SW 1271 (cell line): ENCODE data around the gene STRC.
"Not testable (repeated sequence)": the region's sequence is repeated elsewhere in the genome, so short reads cannot be mapped to it uniquely, and the experiment has no call there.

Experiments
- DNase-seq, 2 experiments: peaks; one replicate each; lab custom pipeline; 2025; lab: John Stamatoyannopoulos, UW

STRC gene

DNA sequence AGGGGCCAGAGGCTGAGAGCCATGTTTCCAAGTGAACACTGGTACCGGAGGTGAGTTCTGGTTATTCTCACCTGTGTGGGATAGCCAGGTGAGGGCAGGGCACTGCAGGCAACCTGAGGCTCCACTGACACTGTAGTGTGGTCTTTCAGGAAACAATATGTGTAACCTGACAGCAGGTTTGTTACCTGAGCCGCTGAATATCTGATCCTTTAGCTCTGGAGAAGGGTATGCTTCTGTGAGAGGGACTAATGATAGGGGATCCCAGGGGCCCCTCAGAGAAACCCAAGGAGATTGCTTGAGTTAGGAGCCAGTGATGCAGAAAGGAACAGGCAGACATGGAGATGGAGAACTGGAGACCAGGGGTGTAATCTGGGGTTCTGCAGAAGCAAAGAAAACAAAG lies at the start of gene STRC:
STRC (minus strand) TSS at position 101 of the 400 bp plus-strand sequence; CDS start at position 23, 78 bp downstream.
- not testable (repeated sequence) for DNase-seq

DNA sequence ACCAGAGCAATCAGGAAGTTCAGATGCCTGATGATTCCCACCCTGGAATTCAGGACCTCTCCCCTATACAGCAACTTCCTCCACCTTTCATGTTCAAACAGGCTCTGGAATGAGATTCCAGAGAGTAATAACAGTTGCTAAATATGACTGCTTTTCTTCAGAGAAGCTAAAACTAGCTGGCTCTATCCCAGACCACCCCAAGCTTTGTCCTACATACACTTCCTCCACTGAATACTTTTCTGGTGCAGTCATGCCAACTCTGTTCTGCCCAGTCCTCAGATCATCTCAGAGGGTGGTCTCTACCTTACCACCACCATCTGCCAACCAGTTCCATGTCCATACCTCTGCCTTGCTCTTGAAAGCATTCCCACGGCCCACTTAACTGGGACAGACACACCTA lies 47.6 kb upstream of the STRC start:
- DNase-seq = not testable (repeated sequence)

DNA sequence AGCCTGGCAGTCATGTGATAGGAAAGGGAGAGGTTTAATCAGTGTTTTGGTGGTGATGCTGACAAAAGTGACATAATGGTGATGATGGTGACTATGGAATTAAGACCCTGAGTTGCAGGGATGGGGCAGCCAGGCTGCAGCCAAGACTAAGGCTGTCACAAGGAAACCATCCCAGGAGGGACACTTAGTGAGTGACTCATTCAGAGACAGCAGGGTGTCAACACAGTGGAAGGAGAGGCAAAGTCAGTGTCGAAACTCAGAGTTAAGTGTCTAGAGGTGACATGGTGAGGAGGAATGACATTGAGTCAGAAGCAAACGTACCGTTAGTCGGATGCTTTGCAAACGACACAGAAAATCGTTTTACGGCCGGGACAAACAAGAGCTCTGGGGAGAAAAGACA lies 44.7 kb upstream of the STRC start:
- DNase-seq = not testable (repeated sequence)

DNA sequence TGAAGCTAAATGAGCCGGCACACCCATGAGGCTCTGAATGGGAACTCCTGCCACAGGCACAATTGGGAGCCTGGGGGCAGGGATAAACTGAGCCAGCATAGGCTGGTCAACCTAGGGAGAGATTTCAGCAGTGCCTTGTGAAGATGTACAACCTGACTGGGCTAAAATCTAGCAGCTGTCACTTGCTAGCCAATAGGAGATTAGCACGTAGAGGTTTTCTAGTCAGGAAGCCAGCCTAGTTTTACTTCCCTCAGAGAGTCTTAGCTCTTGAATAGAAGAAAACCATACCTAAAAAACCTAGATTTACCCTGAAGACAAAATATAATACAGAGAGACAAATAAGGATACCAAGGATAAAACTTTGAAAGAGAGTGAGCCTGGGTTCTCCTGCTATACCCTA lies 43.7 kb upstream of the STRC start:
- not testable (repeated sequence) for DNase-seq

DNA sequence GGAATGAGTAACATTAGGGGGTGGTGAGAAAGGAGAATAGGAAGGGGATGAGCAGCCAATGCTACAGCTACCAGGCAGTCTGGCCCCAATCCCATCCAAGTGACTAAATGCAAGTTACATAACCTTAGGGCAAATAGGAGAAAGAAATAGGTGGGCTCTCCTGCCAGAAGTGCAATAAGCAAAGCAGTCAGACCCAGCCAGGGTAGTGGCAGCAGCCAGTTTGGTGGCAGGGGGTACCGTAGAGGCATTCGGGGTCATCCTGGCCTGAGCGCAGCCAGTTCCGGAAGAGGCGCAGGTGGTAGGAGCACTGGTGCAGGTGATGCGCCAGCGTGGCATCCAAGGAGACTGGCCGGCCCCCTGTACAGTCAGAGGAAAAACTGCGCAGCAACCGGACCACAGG lies 41.1 kb upstream of the STRC start:
- not testable (repeated sequence) for DNase-seq

DNA sequence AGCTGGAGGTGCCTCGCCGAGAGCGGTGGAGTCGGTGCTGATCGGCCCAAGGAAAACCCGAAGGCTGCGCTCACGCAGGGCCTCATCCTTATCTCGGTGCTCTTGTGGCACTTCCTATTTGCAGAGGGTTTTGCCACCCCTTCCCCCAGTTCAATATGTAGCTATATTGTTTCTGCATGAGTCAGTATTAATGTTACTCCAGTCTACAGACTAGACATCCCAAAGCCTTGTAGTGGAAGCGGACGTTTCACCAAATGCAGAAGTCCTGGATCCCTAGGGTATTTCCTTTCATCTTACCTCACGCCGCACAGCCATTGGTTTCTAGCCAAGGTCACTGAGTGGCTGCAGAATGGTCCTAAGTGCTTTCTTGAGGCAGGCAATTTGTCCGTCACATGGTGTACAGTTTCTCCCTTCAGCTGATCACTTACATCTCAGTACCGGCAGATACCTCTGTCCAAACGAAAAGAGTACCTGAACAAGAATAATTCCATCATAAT lies 30.9 kb upstream of the STRC start:
- DNase-seq = not testable (repeated sequence)

DNA sequence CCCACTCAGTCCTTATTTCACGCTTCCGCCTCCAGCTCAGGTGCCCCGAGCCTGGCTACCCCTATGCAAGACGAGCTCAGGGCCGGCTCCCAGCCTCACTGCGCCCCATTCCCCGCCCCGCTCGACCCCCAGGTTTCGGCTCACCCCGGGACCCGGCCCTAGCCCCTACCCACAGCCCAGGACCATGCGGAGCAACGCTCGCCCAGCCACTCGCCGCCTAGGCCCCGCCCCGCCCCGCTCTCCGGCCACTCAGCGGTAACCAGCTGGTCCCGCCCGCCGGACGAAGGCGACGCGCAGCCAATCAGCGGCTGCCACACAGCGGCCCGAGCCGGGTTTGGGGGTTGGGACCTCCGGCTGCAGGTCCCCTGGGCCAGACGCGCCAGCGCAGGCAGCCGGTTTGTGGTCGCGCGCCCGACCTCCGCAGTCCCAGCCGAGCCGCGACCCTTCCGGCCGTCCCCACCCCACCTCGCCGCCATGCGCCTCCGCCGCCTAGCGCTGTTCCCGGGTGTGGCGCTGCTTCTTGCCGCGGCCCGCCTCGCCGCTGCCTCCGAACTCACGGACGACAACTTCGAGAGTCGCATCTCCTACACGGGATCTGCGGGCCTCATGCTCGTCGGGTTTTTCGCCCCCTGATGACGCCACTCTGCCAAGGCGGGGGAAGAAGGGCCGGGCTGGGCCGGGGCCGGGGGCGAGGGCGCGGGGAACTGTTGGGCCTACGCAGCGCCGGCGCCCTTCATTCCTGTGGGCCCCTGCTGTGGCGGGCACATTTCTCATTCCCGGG lies 30.2 kb upstream of the STRC start, which contains the start of gene CATSPER2:
CATSPER2 (minus strand) TSS at position 196 of the 781 bp plus-strand sequence. CDS start 783 bp downstream, outside the sequence.
- DNase-seq = no peak

DNA sequence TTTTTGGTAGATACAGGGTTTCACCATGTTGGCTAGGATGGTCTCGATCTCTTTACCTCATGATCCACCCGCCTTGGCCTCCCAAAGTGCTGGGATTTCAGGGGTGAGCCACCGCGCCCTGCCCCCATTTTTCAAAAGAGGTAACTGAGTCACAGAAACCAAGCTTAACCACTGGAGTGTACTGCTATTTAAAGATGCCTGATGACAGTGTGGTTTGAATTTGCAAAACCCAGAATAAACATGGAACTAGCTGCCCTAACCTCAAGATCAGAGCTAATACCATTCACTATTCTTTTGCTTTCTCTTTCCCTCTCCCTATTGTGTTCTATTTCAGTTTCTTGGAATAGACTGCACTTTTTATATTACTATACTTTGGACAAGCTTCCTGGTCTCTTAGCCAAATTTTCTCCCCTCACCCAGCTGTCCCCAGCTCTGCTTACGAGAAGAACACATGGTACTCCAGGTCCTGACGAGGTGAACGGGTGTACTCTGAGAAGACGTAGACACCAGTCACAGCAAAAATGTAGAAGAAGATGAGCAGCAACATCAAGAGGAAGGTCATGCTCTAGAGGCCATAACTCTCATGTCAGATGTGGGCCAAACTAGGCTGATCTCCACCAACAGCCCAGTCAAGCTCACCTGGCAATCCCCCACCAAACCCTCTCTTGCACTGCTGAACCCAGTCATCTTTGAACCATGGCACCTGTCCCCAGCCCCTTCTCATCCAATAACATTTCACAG lies 20.0 kb upstream of the STRC start:
- not testable (repeated sequence) for DNase-seq

DNA sequence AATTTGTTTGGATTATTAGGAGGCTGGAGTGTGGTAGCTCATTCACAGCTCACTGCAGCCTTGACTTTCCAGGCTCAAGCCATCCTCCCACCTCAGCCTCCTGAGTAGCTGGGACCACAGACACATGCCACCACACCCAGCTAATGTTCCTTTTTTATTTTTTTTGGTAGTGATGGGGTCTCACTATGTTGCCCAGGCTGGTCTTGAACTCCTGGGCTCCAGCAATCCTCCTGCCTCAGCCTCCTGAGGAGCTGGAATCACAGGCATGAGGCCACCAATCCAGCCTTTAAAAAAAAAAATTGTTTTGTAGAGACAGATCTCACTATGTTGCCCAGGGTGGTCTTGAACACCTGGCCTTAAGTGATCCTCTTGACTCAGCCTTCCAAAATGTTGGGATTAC lies 8.3 kb upstream of the STRC start:
- DNase-seq = not testable (repeated sequence)

DNA sequence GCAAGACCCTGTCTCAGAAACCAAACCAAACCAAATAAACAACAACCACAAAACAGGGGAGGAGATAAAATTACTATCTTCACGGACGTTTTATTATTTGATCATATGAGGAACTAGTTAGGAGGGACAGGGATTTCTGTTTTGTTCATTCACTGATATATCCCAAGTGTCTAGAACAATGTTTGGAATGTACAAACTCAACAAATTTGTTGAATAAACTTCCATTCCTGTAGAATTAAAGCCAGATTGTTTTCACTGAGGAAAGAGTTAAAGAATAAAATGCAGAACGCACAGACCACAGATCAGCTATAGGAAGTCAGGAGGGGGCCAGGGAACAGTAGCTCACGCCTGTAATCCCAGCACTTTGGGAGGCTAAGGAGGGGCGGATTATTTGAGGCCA lies 6.5 kb upstream of the STRC start:
- DNase-seq = no peak

DNA sequence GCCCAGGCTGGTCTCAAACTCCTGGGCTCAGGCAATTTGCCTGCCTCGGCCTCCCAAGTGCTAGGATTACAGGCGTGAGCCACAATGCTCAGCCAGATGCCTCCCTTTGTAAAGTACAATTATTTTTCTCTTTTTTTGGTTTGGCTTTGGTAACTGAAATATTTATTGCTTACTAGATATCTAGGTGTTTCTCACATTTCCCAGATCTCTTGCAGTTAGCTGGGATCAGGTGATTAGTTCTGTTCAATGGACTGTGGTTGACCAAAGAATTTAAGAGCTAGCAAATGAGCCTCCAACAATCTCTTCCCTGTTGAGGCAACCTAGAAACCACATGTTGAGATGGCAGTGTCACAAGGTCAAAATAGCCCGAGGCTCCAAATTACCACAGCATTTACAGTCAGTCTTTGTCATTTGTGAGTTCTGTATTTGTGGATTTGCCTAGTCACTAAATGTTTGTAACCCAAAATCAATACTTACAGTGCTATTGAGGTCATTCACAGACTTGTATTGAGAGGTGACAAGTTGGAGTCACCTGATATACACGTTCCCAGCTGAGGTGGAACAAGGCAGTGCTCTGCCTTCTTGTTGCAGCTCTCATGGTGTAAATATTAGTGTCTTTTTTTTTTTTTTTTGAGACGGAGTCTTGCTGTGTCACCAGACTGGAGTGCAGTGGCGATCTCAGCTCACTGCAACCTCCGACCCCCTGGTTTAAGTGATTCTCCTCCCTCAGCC lies 3.6 kb upstream of the STRC start:
- DNase-seq = not testable (repeated sequence)

DNA sequence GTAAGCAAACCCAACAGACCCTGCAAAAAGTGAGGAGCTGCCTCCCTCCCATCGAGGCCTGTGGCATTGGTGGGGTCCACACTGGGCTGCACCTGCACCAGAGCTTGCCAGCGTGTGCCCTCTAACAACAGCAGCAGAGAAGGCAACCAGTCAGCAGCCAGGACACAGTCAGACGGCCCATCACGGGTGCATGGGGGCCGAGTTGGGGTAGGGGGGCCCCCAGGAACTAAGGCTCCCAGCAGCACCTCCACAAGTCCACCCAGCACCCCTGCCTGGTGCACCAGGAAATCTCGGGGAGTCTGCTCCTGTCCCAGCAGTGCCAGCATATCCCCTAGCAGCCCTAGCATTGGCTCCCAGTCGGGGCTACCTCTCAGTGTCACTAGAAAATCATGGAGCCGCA lies 850 bp downstream of the STRC start:
- DNase-seq = not testable (repeated sequence)

DNA sequence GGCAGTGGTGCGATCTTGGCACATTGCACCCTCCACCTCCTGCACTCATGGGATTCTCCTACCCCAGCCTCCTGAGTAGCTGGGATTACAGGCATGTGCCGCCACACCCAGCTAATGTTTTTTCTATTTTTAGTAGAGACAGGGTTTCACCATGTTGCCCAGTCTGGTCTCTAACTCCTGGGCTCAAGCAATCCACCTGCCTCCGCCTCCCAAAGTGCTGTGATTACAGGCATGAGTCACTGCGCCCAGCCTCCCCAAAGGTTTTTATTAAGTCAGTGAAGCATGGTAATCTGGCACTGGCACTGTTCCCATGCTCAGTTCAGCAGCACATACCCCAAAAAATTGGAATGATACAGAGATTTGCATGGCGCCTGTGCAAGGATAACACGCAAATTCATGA lies 16.4 kb downstream of the STRC start:
- not testable (repeated sequence) for DNase-seq

DNA sequence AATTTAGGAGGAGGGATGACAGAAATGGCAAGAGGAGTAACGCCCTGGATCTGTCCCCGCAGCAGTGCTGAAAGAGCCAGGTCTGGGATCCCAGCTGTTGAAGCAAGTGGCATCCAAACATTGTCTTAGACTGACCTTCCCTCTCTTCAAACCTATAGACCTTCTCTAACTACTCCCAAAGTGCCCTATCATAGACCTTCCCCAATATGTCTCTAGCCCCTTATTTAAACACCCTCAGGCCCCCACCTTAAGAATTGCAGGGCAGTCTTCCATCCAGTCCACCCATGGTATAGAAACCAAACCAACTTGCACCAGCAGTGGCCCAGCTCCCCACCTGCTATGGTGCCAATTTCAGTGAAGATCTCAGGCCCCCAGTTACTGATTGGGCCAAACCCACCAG lies 18.4 kb downstream of the STRC start:
- not testable (repeated sequence) for DNase-seq

DNA sequence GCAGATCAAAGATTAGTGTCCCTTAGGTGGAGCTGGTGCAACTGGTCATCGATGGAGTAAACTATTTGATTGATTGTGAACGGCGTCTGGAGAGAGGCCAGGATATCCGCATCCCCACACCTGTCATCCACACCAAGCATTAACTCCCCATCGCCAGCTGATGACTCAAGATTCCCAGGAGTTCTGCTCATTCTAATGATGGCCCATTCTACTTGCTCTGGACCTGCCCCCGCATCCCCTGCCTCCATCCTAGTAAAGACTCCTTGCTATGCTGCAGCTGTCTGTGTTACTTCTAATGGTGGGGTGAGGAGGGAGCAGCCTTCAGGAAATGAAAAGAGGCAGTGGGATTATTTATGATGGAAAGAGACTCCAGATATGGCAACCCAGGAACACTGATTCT lies 19.5 kb downstream of the STRC start:
- DNase-seq = not testable (repeated sequence)

DNA sequence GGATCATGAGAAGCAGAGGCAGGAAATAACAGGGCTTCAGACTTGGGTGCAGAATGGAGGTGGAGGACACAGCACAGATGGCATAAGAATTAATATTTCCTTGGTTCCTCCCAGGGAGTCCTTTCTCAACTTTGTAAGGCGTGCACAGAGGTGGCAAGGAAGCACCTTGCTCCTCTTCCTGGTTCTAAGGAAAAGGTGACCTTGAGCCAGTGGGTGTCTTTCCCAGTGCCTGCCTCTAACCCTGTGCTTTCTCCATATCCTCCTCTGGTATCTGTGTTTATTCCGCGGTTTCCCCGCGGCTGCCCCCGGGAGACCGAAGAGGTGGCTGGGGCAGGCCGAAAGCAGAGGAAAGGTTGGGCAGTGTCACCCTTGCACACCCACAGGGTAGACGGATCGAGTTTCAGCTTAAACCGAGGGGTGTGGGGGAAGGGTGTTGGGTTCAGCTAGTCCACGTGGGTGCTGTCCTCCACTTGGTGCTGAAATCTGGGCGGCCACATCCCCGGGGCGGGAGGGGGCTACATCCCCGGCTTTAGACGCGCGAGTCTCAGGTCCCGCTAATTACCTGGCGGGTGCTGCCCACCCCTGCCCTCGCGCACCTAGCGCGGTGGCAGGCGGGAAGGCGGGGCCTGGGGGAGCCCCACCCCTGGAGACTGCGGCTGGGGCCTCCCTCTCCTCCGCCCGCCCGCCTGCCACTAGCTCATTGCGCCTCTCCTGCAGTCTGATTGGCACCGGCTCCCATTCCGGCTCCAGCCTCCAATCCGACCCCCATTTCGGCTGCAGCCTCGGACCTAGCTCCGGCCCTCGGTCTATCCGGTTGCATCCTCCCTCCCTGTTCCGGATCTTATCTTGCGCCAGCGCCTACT lies 25.0 kb downstream of the STRC start, which contains the start of gene CKMT1B:
CKMT1B (plus strand) TSS at position 700 of the 863 bp plus-strand sequence. CDS start 192 bp downstream, outside the sequence.
- DNase-seq = not testable (repeated sequence)

DNA sequence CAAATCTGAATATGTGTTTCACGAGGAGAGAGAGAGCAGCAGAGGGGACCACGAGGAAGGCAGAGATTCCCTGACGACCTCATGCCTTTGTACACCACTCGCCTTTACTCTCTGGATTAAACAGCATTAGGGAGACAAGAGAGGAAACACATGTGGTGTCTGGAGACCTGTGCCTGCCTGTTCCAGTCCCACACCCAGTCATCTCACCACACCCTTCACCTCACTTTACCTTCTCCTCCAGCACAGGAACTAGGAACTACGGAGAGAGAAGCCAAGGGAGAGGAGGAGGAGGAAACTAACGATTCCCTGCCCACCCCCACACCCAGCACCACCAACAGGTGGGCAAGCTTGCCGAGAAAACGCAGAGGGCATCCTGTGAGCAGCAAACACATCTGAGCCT lies 25.8 kb downstream of the STRC start:
- not testable (repeated sequence) for DNase-seq

DNA sequence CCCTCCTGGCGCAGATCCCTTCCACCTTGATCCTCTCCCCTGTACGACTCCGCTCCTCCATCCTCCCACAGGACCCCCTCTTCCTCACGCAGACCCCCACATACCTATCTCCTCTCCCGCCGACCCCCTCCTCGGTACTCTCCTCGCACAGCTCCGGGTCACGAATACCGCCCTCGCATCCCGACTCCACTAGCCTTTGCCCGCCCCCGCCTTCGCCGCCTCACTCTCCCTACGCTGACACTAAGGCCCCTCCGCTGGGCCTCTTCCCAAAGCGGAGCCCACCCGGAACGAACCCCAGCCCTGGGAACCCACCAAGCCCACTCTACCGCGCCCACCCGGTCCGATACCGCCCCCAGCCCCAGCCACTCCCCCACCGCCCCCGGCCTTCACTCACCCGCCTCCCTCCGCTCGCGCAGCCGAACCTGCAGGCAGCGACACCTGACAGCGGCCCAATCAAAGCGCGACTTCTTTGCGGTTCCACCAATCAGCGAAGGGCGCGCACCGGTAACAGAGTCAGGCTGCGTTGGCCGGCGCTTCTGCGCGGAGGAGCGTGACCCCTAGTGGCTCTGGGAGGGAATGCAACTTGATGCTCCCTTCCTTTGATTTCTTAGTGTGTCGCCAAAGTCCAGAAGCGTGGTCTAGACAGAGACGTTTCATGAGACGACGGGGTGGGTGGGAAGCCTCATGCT lies 28.7 kb downstream of the STRC start, which contains the start of gene PPIP5K1:
PPIP5K1 (minus strand) TSS at position 431 of the 689 bp plus-strand sequence. CDS start 5,704 bp downstream, outside the sequence.
- DNase-seq = not testable (repeated sequence)

DNA sequence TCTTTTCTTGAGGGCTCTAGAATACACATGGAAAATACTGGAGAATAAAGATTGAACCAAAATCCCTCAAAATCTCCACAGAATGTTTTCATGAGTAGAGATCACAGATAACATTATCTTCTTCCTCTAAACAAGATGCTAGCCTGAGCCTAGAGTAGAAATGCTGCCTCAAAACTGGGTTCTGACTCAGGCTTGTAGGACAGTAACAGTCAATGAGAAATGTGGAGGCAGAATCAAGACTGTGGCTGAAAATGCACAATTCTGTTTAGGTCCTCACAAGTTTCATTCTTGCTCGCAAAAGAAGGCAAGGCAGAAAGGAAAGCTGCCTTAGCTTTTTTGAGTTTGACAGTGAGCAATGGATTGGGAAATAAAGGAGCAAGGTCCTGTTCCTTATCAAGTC lies 44.0 kb downstream of the STRC start:
- not testable (repeated sequence) for DNase-seq

DNA sequence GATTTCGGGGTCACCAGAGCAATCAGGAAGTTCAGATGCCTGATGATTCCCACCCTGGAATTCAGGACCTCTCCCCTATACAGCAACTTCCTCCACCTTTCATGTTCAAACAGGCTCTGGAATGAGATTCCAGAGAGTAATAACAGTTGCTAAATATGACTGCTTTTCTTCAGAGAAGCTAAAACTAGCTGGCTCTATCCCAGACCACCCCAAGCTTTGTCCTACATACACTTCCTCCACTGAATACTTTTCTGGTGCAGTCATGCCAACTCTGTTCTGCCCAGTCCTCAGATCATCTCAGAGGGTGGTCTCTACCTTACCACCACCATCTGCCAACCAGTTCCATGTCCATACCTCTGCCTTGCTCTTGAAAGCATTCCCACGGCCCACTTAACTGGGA lies 52.0 kb downstream of the STRC start:
- DNase-seq = not testable (repeated sequence)
